Astrocyte of the cerebellum (primary cell): ENCODE data around the gene MMS19.

ENCODE experiments used
- DNase-seq: peaks from one replicate; pipeline ENCODE4 v3.0.0-alpha.2; 2011; ENCODE audit warnings: low read depth
- H3K4me3 ChIP-seq: 2 replicates; pipeline ENCODE4 v1.5.1; 2011; ENCODE audit warnings: mild to moderate bottlenecking, low read depth, low read length, moderate library complexity
- in situ Hi-C: cut with HindIII; loops from 2 replicates; pipeline ENCODE4 v1.10.0; 2017; ENCODE audit warnings: low sequenced_read_pairs
- TF ChIP-seq, protein P1 (sequence below): IDR thresholded peaks from 2 replicates; pipeline ENCODE4 v1.5.1; 2012; ENCODE audit warnings: low read length, low read depth, moderate library complexity, mild to moderate bottlenecking; ENCODE audit errors: missing control alignments

MMS19 gene

DNA sequence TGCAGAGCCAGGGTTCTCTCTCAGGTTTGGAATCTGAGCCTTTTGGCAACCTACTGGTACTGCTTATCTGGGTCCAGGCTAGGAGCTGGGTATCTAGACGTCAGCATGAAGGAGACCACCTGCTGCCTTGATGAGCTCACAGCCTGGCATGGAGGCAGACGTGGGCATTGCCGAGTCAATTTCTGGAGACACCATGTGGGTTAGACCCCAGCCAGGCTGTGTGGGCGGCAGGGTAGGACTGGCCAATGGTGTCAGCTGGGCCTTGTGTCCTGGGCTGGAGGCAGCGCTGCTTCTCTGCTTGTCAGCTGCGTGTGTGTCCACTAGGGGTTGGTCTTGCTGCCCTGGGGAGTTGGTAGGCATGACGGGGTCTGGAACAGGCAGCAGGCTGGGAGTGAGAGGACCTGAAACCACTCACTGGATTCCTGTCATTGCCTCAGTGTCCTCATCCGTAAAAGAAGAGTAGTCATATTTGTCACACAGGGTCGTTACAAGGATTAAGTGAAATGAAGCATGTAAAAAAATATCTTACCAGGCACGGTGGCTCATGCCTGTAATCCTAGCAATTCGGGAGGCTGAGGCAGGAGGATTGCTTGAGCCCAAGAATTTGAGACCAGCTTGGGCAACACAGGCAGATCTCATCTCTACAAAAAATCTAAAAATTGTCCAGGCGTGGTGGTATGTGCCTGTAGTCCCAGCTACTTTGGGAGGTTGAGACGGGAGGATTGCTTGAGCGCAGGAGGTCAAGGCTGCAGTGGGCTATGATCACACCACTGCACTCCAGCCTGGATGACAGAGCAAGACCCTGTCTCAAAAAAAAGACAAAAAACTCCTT, 42.7 kb upstream of the MMS19 start:
- no peak for DNase-seq
- TF ChIP-seq, protein P1, sequence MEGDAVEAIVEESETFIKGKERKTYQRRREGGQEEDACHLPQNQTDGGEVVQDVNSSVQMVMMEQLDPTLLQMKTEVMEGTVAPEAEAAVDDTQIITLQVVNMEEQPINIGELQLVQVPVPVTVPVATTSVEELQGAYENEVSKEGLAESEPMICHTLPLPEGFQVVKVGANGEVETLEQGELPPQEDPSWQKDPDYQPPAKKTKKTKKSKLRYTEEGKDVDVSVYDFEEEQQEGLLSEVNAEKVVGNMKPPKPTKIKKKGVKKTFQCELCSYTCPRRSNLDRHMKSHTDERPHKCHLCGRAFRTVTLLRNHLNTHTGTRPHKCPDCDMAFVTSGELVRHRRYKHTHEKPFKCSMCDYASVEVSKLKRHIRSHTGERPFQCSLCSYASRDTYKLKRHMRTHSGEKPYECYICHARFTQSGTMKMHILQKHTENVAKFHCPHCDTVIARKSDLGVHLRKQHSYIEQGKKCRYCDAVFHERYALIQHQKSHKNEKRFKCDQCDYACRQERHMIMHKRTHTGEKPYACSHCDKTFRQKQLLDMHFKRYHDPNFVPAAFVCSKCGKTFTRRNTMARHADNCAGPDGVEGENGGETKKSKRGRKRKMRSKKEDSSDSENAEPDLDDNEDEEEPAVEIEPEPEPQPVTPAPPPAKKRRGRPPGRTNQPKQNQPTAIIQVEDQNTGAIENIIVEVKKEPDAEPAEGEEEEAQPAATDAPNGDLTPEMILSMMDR: no peak
- H3K4me3 ChIP-seq: no peak overlapping the region
- in situ Hi-C loops: no loop called here

GRCh38 chr10:97539523-97540200, 41.4 kb upstream of the MMS19 start:
- in situ Hi-C loops: no loop called here
- no peak overlapping the region for H3K4me3 ChIP-seq
- DNase-seq: peak; percentile 73
- TF ChIP-seq, protein P1: peak; percentile 61

DNA sequence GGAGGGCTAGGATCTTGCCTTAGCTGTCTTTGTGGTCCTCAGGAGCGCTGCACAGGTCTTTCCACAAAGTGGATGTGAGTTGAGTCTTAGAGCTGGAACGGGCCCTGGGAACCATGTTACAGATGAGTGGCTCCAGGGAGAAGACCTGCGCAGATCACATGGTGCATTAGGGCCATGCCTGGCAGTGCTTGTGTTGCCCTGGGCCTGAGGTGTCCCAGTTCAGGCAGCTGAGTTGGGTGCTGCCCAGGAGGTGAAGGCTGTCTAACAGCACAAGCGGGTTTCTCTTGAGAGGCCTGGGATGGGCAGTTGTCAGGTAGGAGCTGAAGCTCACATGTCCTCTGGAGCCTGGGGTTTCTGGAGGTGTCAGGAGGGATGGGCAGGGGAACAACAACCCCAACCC, 40.6 kb upstream of the MMS19 start:
- in situ Hi-C loops: no loop called here
- no peak overlapping the region for H3K4me3 ChIP-seq
- no peak for DNase-seq
- TF ChIP-seq, protein P1: no peak

GRCh38 chr10:97538411-97538810, 40.2 kb upstream of the MMS19 start:
- DNase-seq: no peak
- TF ChIP-seq, protein P1: no peak
- in situ Hi-C loops: no loop called here
- no peak overlapping the region for H3K4me3 ChIP-seq

GRCh38 chr10:97537186-97537869, 39.1 kb upstream of the MMS19 start:
- TF ChIP-seq, protein P1: no peak
- DNase-seq: no peak
- in situ Hi-C loops: no loop called here
- no peak overlapping the region for H3K4me3 ChIP-seq

GRCh38 chr10:97534746-97535367, 36.6 kb upstream of the MMS19 start:
- TF ChIP-seq, protein P1: peak; percentile 56
- no peak overlapping the region for H3K4me3 ChIP-seq
- in situ Hi-C loops: no loop called here
- no peak for DNase-seq
